Right renal cortex interstitium (tissue), 3 donors: ENCODE measurements around the gene TRIM71. TPM values are rescaled to one million over a fixed set of nuclear protein-coding genes. Genes with fewer than 3 reads are reported as not detected.
"Not testable (repeated sequence)": the region's sequence is repeated elsewhere in the genome, so short reads cannot be mapped to it uniquely, and the experiment has no call there.

Experiments
- DNase-seq, 3 donors: peaks; one replicate each; pipeline ENCODE4 v3.0.0-alpha.2; 2013; ENCODE audit warnings: low read depth in 3 of 3, low spot score in 2 of 3
- polyA plus RNA-seq, 3 donors: library from polyadenylated mRNA; unstranded; fragments of 120-200 nt; gene quantifications; one replicate each; pipeline ENCODE4 v1.2.1, GENCODE V29; 2013; ENCODE audit not compliant: insufficient read length in 3 of 3

The TRIM71 gene
- polyA plus RNA-seq, 3 donors, result 6.0 to 7.4 (median 7.3) TPM

DNA sequence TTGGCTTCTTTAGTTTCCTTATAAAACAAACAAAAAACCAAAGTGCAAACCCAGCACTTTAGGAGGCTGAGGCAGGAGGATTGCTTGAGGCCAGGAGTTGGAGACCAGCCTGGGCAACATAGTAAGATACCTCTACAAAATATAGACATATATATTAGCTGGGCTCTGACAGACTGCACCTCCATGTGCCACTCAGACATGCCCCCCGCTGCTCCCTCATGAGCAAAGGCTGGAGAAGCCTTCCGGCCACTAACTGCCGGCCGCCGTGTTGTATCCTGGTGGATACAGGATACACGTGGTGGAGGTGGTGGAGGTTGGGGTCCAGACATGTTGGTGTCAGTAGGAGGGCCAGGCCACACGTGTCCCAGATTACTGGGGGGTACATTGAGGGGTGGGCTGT lies 104.3 kb downstream of the TRIM71 start:
- DNase-seq, result no peak

GRCh38 chr3:32930161-32930560 lies 112.4 kb downstream of the TRIM71 start:
- no peak for DNase-seq

GRCh38 chr3:32931273-32931672 lies 113.5 kb downstream of the TRIM71 start:
- DNase-seq, result not testable (repeated sequence)

DNA sequence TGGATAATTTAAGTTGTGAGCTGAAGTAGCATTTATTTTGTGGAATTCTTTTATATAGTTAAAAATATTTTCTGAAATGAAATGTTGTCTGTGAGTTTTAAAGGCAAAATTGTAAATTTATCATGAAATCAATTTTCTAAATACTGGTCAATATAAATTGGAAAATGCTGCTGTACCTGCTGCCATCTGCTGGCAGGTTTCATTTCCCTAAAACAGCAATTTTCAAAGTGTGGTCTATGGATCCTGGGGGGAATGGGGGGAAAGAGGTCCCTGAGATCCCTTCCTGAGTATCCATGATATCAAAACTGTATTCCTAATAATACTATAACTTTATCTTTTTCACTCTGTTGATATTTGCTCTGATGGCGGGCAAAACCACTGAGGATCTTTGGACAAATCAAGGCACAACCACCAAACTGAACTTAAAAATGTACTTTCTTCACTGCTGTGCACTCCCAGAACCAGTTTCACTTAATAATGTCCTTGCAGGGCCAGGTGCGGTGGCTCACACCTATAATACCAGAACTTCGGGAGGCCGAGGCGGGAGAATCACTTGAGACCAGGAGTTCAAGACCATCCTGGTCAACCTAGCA lies 116.4 kb downstream of the TRIM71 start:
- no peak for DNase-seq

DNA sequence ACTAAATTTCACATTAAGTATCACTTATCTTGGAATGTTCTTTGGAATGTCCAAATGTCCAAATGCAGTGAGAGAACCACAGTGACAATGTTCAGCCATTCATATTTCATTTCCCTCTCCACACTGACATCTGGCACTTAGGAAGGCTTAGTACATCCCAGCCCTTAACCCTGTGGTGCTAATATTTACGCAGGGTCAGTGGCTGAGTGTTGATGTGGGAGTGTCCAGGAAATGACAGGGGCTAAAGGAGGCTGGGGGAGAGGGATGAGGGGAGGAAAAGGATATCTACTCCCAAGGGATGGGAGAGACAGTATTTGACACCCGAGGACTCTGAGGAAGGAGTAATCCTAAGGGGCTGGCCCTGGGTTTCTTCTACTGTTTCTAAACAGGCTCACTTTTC lies 119.5 kb downstream of the TRIM71 start:
- DNase-seq, result no peak

DNA sequence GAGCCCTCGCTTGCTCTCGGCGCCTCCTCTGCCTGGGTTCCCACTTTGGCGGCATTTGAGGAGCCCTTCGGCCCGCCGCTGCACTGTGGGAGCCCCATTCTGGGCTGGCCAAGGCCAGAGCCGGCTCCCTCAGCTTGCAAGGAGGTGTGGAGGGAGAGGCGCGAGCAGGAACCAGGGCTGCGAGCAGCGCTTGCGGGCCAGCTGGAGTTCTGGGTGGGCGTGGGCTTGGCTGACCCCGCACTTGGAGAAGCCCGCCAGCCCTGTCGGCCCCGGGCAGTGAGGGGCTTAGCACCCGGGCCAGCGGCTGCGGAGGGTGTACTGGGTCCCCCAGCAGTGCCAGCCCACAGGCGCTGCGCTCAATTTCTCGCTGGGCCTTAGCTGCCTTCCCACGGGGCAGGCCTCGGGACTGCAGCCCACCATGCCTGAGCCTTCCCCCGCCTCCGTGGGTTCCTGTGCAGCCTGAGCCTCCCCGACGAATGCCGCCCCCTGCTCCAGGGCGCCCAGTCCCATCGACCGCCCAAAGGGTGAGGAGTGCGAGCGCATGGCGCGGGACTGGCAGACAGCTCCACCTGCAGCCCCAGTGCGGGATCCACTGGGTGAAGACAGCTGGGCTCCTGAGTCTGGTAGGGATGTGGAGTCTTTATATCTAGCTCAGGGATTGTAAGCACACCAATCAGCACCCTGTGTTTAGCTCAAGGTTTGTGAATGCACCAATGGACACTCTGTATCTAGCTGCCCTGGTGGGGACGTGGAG lies 121.9 kb downstream of the TRIM71 start:
- not testable (repeated sequence) for DNase-seq

DNA sequence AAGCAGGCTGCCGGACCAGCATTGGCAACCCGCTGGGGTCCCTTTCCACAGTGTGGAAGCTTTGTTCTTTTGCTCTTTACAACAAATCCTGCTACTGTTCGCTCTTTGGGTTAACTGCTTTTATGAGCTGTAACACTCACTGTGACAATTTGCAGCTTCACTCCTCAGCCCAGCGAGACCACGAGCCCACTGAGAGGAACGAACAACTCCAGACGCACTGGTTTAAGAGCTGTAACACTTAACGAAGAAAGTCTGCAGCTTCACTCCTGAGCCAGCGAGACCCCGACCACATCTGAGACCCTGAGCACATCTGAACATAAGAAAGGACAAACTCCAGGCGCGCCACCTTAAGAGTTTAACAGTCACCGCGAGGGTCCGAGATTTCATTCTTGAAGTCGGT lies 122.9 kb downstream of the TRIM71 start:
- DNase-seq, result no peak

- DNase-seq, result no peak
Observed at GRCh38 chr3:32945136-32945535, 127.3 kb downstream of the TRIM71 start.

DNA sequence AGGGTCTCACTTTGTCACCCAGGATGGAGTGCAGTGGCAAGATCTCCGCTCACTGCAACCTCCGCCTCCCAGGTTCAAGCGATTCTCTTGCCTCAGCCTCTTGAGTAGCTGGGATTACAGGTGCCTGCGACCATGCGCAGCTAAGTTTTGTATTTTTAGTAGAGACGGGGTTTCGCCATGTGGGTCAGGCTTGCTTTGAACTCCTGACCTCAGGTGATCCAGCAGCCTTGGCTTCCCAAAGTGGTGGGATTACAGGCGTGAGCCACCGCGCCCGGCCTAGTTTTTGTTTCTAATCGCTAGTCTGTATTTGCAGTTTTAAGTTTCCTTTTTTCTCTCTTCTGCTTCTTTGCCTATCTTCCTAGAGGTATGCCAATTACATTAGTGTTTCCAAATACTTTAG lies 127.8 kb downstream of the TRIM71 start:
- not testable (repeated sequence) for DNase-seq

DNA sequence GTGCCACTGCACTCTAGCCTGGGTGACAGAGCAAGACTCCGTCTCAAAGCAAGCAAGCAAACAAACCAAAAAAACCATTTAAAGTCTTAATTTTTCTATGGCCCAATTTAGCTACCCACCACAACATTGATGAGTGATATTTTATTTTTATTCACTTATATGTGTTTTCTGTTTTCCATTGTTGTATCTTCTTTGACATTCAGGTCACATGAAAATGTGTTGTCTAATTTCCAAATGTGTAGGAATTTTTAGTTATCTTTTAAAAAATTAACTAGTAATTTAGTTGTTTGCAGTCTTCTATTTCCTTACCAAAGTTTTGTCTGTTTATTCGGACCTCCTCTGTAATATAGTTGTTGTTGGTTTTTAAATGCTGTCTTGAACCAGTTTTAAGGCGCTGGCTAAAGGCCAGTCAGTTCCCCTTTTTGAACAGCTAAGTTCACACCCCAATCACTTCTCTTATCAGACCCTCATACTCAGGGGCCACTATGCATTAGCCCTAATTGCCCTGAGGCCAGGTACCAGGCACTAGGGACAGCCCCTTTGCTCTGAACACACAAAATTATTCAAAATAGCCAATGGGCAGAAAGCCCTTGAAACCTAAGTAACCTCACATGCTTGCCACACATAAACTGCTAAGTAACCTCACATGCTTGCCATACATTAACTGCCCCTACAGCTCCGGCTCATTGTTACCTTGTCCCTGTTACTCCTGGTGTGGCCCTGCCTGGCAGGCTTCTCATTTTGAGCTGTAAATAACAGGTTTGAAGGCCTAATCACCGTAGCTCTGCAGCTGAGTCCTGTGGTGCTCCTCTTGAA lies 129.4 kb downstream of the TRIM71 start:
- DNase-seq, result no peak

Other genes starting within 250 kb of the TRIM71 start
- gene DYNC1LI1, start 247.1 kb upstream of the TRIM71 start, polyA plus RNA-seq, result 10 to 100 TPM; 40.2 to 42.1 (median 41.3) TPM
- 10 to 100 TPM; 47.2 to 48.2 (median 47.9) TPM for gene CNOT10, start 132.8 kb upstream of the TRIM71 start, polyA plus RNA-seq
- gene CCR4, start 133.6 kb downstream of the TRIM71 start, polyA plus RNA-seq, result under 1 TPM; 0.12 to 0.35 (median 0.18) TPM